Measurements from ENCODE around the gene LAMTOR4. TPM values are rescaled to one million over a fixed set of nuclear protein-coding genes. Genes with fewer than 3 reads are reported as not detected.
A peak's percentile ranks its signal among the peaks of the same experiment; 100 is the strongest.
"Not testable (repeated sequence)": the region's sequence is repeated elsewhere in the genome, so short reads cannot be mapped to it uniquely, and the experiment has no call there.

The LAMTOR4 gene
- total RNA-seq, 6 experiments from 2014 or later: 99.5 to 137 (median 110) TPM

DNA sequence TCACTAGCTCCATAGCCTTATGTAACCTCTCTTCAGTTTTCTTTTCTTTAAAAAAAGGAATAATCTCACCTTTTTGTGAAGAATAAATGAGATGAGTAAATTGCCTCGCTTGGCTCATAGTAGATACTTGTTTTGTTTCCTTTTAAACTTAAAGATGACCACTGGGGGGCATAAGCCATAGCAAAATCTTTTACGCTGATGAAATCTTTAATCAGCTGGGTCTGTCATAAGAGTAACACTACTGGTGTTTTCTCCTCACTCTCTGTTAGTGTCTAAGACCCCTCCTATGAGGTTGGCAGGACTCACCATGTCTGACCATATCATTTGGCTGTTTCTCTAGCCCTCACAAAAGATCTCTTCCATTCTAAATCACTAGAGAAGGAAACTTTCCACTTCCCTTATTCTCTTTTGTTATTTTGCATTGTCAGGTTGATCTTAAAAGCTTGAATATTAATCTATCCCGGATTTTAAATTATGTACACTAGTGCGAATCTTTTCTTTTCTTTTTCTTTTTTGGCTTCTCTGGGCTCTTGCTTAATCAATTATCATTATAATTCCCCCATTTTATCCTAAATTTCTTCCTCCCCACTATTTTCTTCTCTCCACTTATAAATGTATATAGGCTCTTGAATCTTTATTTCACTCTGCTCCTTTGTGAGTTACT lies 41.5 kb downstream of the LAMTOR4 start:
- DNase-seq: peak; percentile 37
- peaks cover 12% of the 10 kb centered on the region for H3K27me3 Mint-ChIP-seq (ENCODE audit: insufficient read depth)
- H3K4me1 Mint-ChIP-seq (ENCODE audit: low read depth): peaks cover 11% of the 10 kb centered on the region
- no peak overlapping the region for H3K4me3 Mint-ChIP-seq
- no peak overlapping the region for H3K27ac Mint-ChIP-seq
- no peaks in the 10 kb centered on the region for H3K9me3 Mint-ChIP-seq
- TF ChIP-seq, protein P1, sequence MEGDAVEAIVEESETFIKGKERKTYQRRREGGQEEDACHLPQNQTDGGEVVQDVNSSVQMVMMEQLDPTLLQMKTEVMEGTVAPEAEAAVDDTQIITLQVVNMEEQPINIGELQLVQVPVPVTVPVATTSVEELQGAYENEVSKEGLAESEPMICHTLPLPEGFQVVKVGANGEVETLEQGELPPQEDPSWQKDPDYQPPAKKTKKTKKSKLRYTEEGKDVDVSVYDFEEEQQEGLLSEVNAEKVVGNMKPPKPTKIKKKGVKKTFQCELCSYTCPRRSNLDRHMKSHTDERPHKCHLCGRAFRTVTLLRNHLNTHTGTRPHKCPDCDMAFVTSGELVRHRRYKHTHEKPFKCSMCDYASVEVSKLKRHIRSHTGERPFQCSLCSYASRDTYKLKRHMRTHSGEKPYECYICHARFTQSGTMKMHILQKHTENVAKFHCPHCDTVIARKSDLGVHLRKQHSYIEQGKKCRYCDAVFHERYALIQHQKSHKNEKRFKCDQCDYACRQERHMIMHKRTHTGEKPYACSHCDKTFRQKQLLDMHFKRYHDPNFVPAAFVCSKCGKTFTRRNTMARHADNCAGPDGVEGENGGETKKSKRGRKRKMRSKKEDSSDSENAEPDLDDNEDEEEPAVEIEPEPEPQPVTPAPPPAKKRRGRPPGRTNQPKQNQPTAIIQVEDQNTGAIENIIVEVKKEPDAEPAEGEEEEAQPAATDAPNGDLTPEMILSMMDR (IDR thresholded peaks at IDR 0.05): peak; percentile 72
- no peaks in the 10 kb centered on the region for H3K36me3 Mint-ChIP-seq (ENCODE audit: low read depth)

DNA sequence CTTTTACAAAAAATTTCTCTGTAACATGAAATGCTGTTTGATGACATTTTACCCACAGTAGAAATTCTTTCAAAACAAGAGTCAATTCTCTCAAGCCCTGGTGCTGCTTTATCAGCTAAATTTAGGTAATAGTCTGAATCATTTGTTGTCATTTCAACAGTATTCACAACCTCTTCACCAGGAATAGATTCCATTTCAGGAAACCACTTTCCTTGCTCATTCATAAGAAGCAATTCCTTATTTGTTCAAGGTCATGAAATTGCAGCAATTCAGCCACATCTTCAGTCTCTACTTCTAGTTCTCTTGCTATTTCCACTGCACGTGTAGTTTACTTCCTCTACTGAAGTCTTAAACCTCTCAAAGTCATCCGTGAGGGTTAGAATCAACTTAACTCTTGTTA lies 43.1 kb downstream of the LAMTOR4 start:
- H3K9me3 Mint-ChIP-seq: no peaks in the 10 kb centered on the region
- H3K27ac Mint-ChIP-seq: no peak overlapping the region
- DNase-seq: peak; percentile 20
- TF ChIP-seq, protein P1 (IDR thresholded peaks at IDR 0.05): no peak
- H3K4me3 Mint-ChIP-seq: no peak overlapping the region
- H3K27me3 Mint-ChIP-seq (ENCODE audit: insufficient read depth): peaks cover 12% of the 10 kb centered on the region
- H3K36me3 Mint-ChIP-seq (ENCODE audit: low read depth): no peaks in the 10 kb centered on the region
- H3K4me1 Mint-ChIP-seq (ENCODE audit: low read depth): peaks cover 11% of the 10 kb centered on the region

DNA sequence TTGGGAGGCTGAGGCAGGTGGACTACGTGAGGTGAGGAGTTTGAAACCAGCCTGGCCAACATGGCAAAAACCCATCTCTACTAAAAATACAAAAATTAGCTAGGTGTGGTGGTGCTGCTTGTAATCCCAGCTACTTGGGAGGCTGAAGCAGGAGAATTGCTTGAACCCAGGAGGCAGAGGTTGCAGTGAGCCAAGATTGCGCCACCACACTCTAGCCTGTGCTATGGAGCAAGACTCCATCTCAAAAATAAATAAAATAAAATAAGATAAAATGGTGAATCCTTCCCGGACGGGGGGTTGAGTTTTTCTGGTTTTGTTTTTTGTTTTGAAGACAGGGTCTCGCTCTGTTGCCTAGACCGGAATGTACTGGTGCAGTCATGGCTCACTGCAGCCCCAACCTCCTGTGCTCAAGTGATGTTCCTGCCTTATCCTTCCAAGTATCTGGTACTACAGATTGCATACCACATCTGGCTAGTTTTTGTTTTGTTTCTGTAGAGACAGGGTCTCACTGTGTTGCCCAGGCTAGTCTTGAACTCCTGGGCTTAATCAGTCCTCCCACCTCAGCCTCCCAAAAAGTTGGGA lies 43.7 kb downstream of the LAMTOR4 start:
- not testable (repeated sequence) for H3K27ac Mint-ChIP-seq; H3K9me3 Mint-ChIP-seq; H3K36me3 Mint-ChIP-seq (ENCODE audit: low read depth); H3K4me3 Mint-ChIP-seq; DNase-seq
- Mint-ChIP-seq H3K27me3 (ENCODE audit: insufficient read depth) (peaks cover 13% of the 10 kb centered on the region), H3K4me1 (ENCODE audit: low read depth) (peaks cover 11% of the 10 kb centered on the region)

DNA sequence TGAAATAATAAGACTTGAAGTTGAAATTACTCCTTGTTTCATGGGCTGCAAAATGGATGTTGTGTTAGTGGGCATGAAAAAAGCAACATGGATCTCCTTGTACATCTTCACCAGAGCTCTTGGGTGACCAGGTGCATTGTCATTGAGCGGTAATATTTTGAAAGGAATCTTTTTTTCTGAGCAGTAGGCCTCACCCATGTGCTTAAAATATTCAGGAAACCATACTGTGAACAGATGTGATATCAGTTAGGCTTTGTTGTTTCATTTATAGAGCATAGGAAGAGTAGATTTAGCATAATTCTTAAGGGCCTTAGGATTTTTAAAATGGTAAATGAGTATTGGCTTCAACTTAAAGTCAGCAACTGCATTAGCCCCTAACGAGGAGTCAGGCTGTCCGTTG lies 44.3 kb downstream of the LAMTOR4 start:
- no peaks in the 10 kb centered on the region for H3K36me3 Mint-ChIP-seq (ENCODE audit: low read depth)
- H3K4me3 Mint-ChIP-seq: no peak overlapping the region
- H3K27ac Mint-ChIP-seq: no peak overlapping the region
- H3K4me1 Mint-ChIP-seq (ENCODE audit: low read depth): peaks cover 11% of the 10 kb centered on the region
- peaks cover 15% of the 10 kb centered on the region for H3K27me3 Mint-ChIP-seq (ENCODE audit: insufficient read depth)
- TF ChIP-seq, protein P1 (IDR thresholded peaks at IDR 0.05): no peak
- no peak for DNase-seq
- H3K9me3 Mint-ChIP-seq: no peaks in the 10 kb centered on the region

DNA sequence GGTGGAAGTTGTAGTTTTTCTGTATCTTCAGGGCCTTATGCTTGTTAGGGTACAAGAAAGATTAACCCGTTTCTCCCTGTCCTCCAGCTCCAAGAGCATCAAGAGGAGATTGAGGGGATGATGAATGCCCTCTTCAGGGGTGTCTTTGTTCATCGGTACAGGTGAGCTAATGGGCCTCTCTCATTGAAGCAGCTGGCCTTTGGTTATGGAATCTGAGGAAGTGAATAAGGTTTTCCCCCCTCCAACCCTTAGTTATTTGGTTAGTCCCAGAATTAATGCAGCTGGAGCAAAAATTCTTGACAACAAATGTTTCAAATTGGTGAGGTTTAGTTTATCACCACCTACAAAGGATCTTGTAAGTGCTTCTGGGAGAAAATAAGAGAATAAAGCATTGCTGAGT lies 46.5 kb downstream of the LAMTOR4 start:
- no peaks in the 10 kb centered on the region for H3K9me3 Mint-ChIP-seq
- TF ChIP-seq, protein P1 (IDR thresholded peaks at IDR 0.05): no peak
- no peak for DNase-seq
- H3K27ac Mint-ChIP-seq: no peak overlapping the region
- H3K4me3 Mint-ChIP-seq: no peak overlapping the region
- no peaks in the 10 kb centered on the region for H3K36me3 Mint-ChIP-seq (ENCODE audit: low read depth)
- H3K4me1 Mint-ChIP-seq (ENCODE audit: low read depth): peaks cover 11% of the 10 kb centered on the region
- peaks cover 17% of the 10 kb centered on the region for H3K27me3 Mint-ChIP-seq (ENCODE audit: insufficient read depth)

DNA sequence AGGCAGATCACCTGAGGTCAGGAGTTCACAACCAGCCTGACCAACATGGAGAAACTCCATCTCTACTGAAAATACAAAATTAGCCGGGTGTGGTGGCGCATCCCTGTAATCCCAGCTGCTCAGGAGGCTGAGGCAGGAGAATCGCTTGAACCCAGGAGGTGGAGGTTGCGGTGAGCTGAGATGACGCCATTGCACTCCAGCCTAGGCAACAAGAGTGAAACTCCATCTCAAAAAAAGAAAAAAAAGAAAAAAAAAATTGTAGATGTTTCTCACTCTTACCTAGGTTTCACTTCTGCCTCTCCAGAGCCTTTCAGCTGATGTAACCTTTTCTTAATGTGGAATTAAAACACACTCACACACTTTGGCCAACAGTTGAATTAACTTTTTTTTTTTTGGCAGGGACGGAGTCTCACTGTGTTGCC lies 47.2 kb downstream of the LAMTOR4 start:
- H3K4me3 Mint-ChIP-seq; H3K27ac Mint-ChIP-seq; H3K9me3 Mint-ChIP-seq; H3K36me3 Mint-ChIP-seq (ENCODE audit: low read depth); DNase-seq: not testable (repeated sequence)
- H3K27me3 Mint-ChIP-seq (ENCODE audit: insufficient read depth): peaks cover 20% of the 10 kb centered on the region
- peaks cover 11% of the 10 kb centered on the region for H3K4me1 Mint-ChIP-seq (ENCODE audit: low read depth)

Data from HFFc6 (cell line).